Measurements from ENCODE around the gene VPREB3. TPM values are rescaled to one million over a fixed set of nuclear protein-coding genes. Genes with fewer than 3 reads are reported as not detected.

VPREB3 gene
- total RNA-seq, 1 donor from 2014 or later = not detected

- no peak for TF ChIP-seq CTCF (conservative IDR thresholded peaks at IDR 0.05; ENCODE audit: low read depth, low read length)
- H3K4me3 ChIP-seq (ENCODE audit: low read depth, low read length) = peak overlapping the region; percentile 69
- DNase-seq (ENCODE audit: low read depth) = no peak
Measured at GRCh38 chr22:23750367-23750713, 3.9 kb downstream of the VPREB3 start.

DNA sequence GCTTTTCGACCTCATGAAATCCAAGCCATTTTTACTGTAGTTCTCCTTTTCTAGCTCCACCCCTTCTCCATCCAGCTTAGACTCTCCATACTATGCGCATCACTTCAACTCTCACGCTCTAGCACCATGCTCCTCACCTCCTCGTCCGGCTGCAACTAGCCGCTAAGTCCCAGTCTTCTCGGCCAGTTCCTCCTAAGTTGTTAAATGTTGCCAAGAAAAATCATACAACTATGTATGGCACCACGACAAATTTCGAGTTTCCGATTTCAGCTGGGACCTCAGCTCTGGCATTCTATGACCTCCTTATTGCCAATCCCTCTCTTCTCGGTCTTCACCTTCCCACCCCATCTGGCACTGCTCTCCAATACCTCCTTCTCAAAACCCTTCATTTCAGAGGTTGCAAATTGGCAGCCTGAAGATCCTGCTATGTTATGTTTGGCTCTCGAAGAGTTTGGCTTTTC, 4.4 kb downstream of the VPREB3 start:
- TF ChIP-seq CTCF (conservative IDR thresholded peaks at IDR 0.05; ENCODE audit: low read depth, low read length) = no peak
- no peak for DNase-seq (ENCODE audit: low read depth)
- H3K4me3 ChIP-seq (ENCODE audit: low read depth, low read length) = peak overlapping the region; percentile 69

DNA sequence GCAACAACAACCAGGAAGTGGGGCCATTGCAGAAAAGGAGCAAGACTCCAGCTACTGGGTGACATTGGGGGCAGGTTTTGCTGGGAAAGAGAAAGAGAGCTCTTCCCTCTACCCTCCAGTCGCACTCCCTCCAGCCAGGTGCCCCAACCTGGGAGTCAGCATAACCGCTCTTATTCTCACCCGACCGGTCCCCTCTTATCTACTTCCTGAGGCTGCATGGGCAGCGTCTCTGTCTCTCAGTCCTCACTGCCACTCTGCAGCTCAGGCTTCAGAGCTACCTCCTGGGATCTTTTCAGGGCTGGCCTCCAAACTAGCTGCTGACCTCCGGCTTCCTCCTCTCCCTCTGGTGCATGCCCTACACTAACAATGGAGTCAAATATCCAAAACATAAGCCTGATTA, 8.4 kb downstream of the VPREB3 start:
- no peak overlapping the region for H3K4me3 ChIP-seq (ENCODE audit: low read depth, low read length)
- no peak for DNase-seq (ENCODE audit: low read depth)
- no peak for TF ChIP-seq CTCF (conservative IDR thresholded peaks at IDR 0.05; ENCODE audit: low read depth, low read length)

- TF ChIP-seq CTCF (conservative IDR thresholded peaks at IDR 0.05; ENCODE audit: low read depth, low read length) = no peak
- no peak for DNase-seq (ENCODE audit: low read depth)
Measured at GRCh38 chr22:23744485-23744884, 9.7 kb downstream of the VPREB3 start.

DNA sequence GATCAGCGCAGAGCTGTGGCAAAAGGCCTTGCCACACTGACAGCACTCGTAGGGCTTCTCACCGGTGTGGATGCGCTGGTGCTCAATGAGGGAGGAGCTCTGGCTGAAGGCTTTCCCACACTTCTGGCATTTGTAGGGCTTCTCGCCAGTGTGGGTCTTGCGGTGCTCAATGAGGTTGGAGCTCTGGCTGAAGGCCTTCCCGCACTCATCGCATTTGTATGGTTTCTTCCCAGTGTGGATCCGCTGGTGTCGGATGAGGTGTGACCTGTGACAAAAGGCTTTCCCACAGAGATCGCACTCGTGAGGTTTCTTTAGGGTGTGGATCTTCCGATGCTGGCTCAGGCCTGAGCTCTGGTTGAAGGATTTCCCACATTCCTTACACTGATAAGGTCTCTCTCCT, 10.2 kb downstream of the VPREB3 start:
- TF ChIP-seq CTCF (conservative IDR thresholded peaks at IDR 0.05; ENCODE audit: low read depth, low read length) = no peak
- no peak for DNase-seq (ENCODE audit: low read depth)
- H3K4me3 ChIP-seq (ENCODE audit: low read depth, low read length) = no peak overlapping the region

More at GRCh38 chr22:23744485-23744884, 9.7 kb downstream of the VPREB3 start:
- no peak overlapping the region for H3K4me3 ChIP-seq (ENCODE audit: low read depth, low read length)

- no peak for DNase-seq (ENCODE audit: low read depth)
- no peak for TF ChIP-seq CTCF (conservative IDR thresholded peaks at IDR 0.05; ENCODE audit: low read depth, low read length)
- no peak overlapping the region for H3K4me3 ChIP-seq (ENCODE audit: low read depth, low read length)
Measured at GRCh38 chr22:23743303-23743705, 10.9 kb downstream of the VPREB3 start.

- TF ChIP-seq CTCF (conservative IDR thresholded peaks at IDR 0.05; ENCODE audit: low read depth, low read length) = no peak
- DNase-seq (ENCODE audit: low read depth) = no peak
- H3K4me3 ChIP-seq (ENCODE audit: low read depth, low read length) = no peak overlapping the region
Measured at GRCh38 chr22:23742505-23743264, 11.5 kb downstream of the VPREB3 start.

All from epithelial cell of proximal tubule (primary cell).